Measurements from ENCODE around the gene MYRF.

MYRF gene

GRCh38 chr11:61728066-61728939 lies 24.1 kb upstream of the MYRF start:
- no peak overlapping the region for H3K27ac ChIP-seq
- TF ChIP-seq CTCF (IDR thresholded peaks at IDR 0.05) (no peak), ZFX (IDR thresholded peaks at IDR 0.05; ENCODE audit: borderline replicate concordance) (no peak)

GRCh38 chr11:61728940-61729219 lies 23.6 kb upstream of the MYRF start:
- TF ChIP-seq CTCF (IDR thresholded peaks at IDR 0.05) (no peak), ZFX (IDR thresholded peaks at IDR 0.05; ENCODE audit: borderline replicate concordance) (no peak)
- no peak overlapping the region for H3K27ac ChIP-seq

- TF ChIP-seq ZFX (IDR thresholded peaks at IDR 0.05; ENCODE audit: borderline replicate concordance) (no peak), CTCF (IDR thresholded peaks at IDR 0.05) (no peak)
These were observed 22.0 kb upstream of the MYRF start for GRCh38 chr11:61730240-61730994.

GRCh38 chr11:61731211-61731951 lies 21.1 kb upstream of the MYRF start:
- no peak for TF ChIP-seq ZFX (IDR thresholded peaks at IDR 0.05; ENCODE audit: borderline replicate concordance)
- no peak overlapping the region for H3K27ac ChIP-seq

More at GRCh38 chr11:61730240-61730994, 22.0 kb upstream of the MYRF start:
- no peak overlapping the region for H3K27ac ChIP-seq

GRCh38 chr11:61731952-61732675 lies 20.3 kb upstream of the MYRF start:
- H3K27ac ChIP-seq, result no peak overlapping the region
- no peak for TF ChIP-seq ZFX (IDR thresholded peaks at IDR 0.05; ENCODE audit: borderline replicate concordance)
- TF ChIP-seq CTCF (IDR thresholded peaks at IDR 0.05), result no peak

GRCh38 chr11:61732705-61733104 lies 19.7 kb upstream of the MYRF start:
- no peak overlapping the region for H3K27ac ChIP-seq
- TF ChIP-seq ZFX (IDR thresholded peaks at IDR 0.05; ENCODE audit: borderline replicate concordance) (no peak), CTCF (IDR thresholded peaks at IDR 0.05) (no peak)

Measured in 22Rv1 (cell line).